Lower leg skin (tissue), 3 donors: Measurements from ENCODE around the gene TIMM10.

Experiments used
- POLR2A ChIP-seq, 2 donors: fragments of 450-650 bp; IDR thresholded peaks; one replicate each; pipeline ENCODE4 v1.6.1; 2016 to 2017; ENCODE audit warnings: antibody characterized with exemption in 2 of 2, mild to moderate bottlenecking in 1 of 2, moderate library complexity in 1 of 2
- TF ChIP-seq, protein P1 (sequence below), 3 donors: fragments of 450-650 bp; IDR thresholded peaks; one replicate each; pipeline ENCODE4 v1.5.1; 2016; ENCODE audit warnings: antibody characterized with exemption in 3 of 3, mild to moderate bottlenecking in 3 of 3, moderate library complexity in 2 of 3

DNA sequence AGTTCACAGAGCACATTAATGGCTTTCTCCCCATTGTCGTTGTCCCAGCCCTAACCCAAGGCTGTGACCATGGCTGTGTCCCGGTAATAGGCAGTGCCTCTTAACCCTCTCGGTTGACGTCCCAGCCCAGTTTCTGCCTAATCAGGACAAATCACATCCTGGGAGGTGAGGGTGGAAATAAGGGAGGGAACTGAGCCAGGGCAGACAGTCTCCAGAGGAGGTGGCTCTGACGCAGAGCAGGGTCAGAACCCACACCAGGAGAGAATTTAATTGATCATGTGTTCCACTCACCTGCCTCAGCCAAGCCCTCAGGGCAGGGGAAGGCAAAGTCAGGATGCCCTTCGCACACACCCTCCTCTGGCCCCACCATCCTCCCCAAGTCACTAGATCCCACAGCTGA, 32.0 kb downstream of the TIMM10 start:
- TF ChIP-seq, protein P1, sequence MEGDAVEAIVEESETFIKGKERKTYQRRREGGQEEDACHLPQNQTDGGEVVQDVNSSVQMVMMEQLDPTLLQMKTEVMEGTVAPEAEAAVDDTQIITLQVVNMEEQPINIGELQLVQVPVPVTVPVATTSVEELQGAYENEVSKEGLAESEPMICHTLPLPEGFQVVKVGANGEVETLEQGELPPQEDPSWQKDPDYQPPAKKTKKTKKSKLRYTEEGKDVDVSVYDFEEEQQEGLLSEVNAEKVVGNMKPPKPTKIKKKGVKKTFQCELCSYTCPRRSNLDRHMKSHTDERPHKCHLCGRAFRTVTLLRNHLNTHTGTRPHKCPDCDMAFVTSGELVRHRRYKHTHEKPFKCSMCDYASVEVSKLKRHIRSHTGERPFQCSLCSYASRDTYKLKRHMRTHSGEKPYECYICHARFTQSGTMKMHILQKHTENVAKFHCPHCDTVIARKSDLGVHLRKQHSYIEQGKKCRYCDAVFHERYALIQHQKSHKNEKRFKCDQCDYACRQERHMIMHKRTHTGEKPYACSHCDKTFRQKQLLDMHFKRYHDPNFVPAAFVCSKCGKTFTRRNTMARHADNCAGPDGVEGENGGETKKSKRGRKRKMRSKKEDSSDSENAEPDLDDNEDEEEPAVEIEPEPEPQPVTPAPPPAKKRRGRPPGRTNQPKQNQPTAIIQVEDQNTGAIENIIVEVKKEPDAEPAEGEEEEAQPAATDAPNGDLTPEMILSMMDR (IDR thresholded peaks at IDR 0.05): no peak
- no peak for TF ChIP-seq POLR2A (IDR thresholded peaks at IDR 0.05)
